HG03469 (cell line): ENCODE results near the gene ZNF862.

ENCODE experiments used
- ATAC-seq: cut with Tn5 transposase; IDR thresholded peaks from one replicate; pipeline ENCODE4 v1.9.1; 2021; ENCODE audit warnings: mild to moderate bottlenecking, moderate library complexity, moderate number of reproducible peaks; ENCODE audit not compliant: unreplicated experiment

ZNF862 gene

DNA sequence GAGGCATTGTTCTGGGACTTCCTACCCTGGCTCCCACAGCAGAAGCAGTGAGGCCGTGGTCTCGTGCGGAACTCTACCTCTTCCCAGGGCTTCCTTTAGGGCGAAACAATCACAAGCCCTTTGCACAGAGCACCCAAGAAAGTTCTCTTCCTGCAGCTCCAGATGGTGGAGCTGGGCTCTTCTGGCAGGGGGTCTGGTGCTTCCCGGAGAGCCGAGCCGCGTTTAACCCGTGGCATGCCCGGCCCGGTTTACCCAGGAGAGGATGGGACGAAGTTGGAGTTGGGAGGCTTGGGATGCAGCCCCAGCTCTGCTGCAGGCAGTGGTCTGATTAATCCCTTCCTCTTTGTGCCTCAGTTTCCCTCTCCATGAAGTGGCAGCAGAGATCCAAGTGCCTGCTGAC is 26.6 kb downstream of the ZNF862 start:
- no peak for ATAC-seq

GRCh38 chr7:149865437-149865836 is 27.3 kb downstream of the ZNF862 start:
- no peak for ATAC-seq

- ATAC-seq: no peak
Measured at GRCh38 chr7:149866139-149866778, 28.1 kb downstream of the ZNF862 start.

DNA sequence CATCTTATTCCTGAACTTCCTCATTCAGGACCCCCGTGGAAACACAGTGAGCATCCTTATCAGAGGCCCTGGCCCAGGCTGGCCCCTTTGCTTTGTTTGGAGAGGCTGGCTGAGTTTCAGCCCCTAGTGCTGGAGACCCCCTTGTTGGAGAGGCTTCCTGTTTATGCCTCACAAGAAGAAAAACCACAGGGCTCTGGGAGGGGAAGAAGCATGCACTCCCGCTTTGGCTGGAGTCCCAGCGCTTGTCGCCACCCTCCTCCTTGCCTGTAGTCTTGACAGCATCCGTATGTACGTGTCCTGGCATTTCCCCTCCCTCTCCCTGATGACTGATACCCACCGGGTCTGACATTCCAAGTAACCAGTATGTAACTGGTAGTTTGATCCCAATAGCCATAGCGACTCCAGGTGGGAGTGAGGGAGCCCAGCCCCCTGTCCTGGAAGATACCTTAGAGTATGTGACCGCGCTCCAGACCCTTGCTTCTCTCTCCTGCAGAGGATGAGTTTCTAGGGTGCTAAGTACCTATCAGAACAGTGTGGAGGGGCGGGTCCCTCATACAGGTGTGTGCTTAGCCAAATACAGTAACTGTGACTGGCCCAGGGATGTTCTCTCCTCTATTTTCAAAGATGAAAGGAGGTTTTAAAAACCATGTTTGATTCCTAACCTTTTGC is 28.7 kb downstream of the ZNF862 start:
- no peak for ATAC-seq

DNA sequence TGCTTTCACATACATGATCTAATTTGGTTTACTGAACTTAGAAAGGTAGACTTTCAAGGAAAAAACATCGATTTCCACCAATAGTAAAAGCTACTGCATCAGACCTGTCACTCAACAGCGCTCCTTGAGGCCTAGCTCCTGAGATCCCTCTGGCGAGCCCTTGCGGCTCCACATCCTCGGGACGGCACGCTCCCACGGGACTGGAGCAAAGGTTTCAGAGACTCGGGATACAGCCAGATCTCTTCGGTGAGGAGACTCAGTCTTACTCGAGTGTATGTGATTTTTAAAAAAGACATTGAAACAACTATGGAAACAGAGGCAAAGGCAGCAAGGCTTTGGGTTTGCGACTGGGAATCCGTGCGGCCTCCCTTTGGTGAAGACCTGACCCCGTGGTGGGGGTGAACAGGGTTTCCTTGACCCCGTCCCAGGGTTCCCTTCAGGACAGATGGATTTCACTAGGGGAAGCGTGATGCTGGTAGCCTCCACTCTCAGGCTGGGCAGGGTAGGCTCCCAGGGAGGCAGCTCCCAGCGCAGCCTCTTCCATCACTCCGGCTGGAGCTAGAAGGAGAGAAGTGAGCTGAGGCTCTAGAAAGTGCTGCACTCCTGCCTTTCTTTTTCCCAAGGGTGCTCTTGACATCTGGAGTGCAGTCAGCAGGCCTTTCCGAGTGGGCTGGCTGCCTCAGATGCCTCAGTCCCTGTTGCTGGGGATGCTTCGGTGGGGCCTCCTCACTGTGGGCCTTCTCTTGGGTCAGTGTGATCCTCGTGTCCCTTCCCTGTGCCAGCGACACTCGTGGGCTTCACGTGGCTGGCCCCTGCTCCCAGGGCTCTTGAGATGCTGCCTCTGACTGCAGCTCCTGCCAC is 29.8 kb downstream of the ZNF862 start:
- ATAC-seq: no peak

DNA sequence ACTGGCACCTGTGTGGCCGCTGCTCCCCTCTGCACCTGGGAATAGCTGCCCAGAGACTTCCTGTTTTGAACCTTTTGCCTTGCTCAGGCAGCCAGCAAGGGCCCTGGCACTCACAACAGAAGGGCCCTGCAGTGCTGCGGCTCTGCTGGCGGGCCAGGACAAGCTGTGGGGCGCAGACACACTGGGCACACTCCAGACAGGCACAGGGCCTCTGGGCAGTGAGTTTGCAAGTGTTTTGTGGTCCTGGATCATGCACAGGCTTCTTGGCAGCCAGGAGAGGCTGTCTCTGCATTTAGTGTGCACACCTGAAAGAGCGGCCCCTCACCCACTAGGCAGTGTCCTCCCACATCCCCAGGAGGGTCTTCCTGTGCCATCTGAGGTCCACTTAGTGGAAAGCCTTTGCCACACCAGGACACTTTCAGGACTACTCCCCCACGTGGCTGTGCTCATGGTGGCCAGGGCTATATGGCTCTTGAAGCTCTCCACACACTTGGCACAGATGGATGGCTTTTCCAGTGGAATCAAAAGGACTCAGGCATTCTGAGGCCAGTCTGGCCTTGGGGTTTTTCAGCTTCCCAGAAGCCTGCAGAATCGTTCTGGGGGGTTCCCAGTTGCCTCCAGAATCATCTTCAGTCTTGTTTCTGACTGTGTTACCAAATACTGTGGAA is 30.6 kb downstream of the ZNF862 start:
- no peak for ATAC-seq

DNA sequence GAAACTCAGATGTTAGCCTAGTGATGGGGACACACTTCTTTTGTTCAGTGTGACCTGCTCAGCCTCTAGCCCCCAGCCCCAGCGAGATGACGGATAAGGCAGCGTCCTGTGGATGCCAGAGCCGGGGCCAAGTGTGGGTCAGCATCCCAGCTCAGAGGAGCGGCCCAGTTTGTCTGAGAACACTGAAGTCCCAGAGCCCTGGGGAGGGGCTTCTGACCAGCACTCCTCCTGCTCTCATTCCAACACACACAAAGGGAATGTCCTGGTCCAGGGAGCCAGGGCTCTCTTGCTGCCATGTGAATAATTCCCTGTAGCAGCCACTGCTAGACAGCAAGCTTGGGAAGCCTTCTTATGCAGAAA is 31.1 kb downstream of the ZNF862 start:
- ATAC-seq: no peak

DNA sequence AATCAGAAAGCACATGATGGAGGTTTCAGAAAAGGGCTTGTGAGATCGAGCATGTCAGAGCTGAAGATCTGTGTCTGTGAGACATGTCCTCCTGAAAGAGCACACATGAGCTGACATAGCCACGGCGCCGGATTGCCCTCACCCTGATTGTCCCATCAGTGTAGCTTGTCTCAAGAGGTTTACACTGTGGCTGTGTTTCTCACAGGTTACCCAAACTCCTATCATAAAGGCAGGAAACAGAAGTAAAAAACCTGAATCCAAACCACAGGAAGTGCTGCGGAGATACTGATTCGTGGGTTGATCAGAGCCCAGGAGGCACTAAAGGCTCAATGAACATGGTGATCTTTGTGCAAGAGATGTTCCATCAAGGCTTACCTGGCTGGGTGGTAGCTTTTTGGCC is 31.7 kb downstream of the ZNF862 start:
- no peak for ATAC-seq

DNA sequence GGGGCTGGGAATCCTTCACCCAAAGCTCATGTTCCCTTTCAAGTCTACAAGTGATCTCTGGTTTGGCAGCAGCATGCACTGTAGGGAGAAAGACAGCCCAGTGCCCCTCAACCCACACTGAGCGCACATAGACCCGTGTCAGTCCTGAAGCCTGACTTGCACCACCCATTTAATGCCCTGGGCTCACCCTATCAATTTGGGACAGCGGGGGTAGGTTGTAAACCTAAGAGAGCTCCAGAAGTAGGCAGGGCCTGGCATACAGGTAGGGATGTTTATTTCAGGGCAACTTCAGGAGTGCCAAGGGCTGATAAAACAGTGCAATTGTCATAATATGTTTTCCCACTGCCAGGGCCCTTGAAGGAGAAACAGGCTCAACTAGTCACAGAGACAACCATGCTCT is 32.1 kb downstream of the ZNF862 start:
- no peak for ATAC-seq

DNA sequence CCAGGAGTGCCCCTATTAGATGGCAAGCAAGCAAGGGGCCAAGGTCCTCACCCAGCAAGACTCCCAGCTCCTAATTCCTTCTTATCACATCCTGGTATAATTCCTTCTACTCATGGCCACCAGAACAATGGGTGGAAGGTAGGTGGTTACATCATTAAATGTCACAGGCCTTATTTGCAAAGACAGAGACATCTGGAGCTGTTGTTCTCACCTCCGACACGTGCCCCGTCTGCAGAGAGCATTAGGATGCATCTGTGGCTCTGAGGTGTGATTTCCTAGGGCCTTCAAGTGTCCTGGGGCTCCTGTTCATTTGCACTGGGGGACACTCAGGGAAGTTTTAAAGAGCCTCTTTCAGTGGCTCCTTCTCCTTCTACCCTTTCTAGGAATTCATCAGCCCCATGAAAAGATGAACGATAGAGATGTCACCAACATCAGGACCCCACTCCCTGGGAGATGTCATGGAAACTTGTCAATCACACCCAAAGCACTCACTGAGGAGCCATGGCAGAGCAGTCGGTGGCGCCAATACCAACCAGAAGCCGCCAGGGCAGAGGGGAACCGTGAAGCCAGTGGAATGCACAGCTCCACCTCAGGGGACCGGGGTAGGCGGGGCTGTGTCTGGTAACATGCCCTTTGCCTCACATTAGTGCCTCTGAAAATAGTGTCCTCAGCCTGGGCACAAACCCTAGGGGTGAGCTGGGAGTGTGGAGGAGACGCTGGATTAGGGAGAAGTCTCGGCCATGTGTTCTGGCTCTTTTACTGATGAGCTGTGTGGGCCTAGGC is 32.7 kb downstream of the ZNF862 start:
- no peak for ATAC-seq

- ATAC-seq: no peak
Measured at GRCh38 chr7:149871576-149871975, 33.4 kb downstream of the ZNF862 start.

DNA sequence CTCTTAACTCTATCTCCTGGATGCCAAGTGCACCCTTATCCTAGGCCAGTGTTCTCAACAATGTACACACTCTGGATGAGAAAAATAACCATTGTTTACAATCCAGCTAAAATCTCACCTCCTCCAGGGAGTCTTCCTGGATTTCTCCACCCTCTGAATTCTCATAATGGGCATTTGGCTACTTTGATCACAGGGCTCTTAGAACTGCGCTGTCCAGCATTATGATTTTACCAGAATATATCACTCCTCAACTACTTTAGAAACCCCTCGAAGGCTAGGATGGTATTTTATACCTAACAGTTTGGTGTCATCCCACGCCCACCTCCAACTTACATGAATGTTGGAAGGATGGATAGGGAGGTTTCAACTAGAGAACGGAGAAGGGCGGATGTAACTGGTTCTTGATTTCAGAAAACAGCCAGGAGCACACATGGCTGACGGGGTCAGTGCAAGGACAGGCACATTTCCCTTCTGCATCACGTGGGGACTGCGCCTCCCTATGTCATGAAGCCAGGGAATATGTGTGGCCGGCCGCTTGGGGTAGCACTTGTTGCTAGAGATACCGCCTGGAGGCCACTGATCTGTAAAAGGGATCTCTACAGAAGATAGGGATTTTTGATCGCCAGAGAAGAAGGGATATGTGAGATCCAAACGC is 34.4 kb downstream of the ZNF862 start:
- ATAC-seq: no peak

- peak; percentile 84 for ATAC-seq
Measured at GRCh38 chr7:149873074-149873969, 35.1 kb downstream of the ZNF862 start, which contains the start of gene ATP6V0E2. ATP6V0E2 (plus strand) TSS chr7:149873969; CDS start chr7:149874066, 97 bp downstream.

GRCh38 chr7:149873970-149874643 is 35.9 kb downstream of the ZNF862 start:
- ATAC-seq: peak; percentile 14

- ATAC-seq: no peak
Measured at GRCh38 chr7:149874644-149875028, 36.5 kb downstream of the ZNF862 start.

GRCh38 chr7:149875396-149875795 is 37.2 kb downstream of the ZNF862 start:
- ATAC-seq: no peak

DNA sequence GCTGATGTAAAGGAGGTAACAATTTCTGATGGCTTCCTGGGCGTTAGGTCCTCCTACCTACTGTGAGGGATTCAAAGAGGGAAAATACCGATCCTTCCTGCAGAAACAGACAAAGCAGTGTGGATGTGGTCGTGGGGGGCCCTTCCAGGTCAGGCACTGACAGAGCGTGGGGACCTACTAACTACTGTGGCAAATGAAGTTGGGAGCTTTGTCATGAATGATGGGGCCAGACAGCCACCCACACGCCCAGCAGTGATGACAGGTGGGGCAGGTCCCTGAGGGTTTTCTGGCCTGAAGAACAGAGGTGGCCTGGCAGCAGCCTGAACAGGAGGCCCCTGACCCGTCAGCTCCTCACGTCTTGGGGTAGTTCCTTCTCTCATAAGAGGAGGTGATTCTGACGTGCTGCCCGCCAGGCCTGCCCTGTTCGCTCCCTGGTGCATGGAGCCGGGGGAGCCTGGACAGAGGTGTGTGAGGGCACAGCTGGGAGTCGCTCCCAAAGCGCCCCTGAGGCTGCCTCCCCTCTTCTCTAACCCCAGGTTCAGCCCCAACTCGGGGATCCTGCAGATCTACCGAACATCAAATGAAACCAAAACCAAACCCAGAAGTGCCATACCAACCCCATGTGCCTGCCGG is 39.8 kb downstream of the ZNF862 start:
- no peak for ATAC-seq

DNA sequence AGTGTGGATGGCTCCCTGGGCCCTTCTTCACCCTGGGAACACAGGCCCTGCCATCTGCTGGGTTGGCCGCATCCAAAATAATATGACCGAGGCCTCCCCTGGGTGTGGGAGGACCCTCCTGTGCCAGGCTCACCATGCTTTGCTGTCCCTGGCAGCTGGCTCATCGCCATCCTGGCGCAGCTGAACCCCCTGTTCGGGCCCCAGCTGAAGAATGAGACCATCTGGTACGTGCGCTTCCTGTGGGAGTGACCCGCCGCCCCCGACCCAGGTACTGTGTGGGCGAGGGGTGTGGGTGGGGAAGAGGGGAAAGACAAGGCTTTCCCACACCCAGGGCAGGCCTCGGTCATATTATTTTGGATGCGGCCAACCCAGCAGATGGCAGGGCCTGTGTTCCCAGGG is 40.3 kb downstream of the ZNF862 start:
- no peak for ATAC-seq
